ENCODE measurements around the gene TGFB1.
"Not testable (repeated sequence)": the region's sequence is repeated elsewhere in the genome, so short reads cannot be mapped to it uniquely, and the experiment has no call there.

TGFB1 gene

GRCh38 chr19:41367848-41368301 is 14.2 kb upstream of the TGFB1 start:
- peak; percentile 82 for DNase-seq

- no peak for DNase-seq
These were observed 12.4 kb upstream of the TGFB1 start for GRCh38 chr19:41366089-41366488.

GRCh38 chr19:41364524-41365391 is 11.0 kb upstream of the TGFB1 start:
- DNase-seq = no peak

GRCh38 chr19:41363753-41364523 is 10.2 kb upstream of the TGFB1 start, which contains the start of gene B9D2:
TSS of gene B9D2 (minus strand) at chr19:41364149. CDS start at chr19:41363519, 630 bp downstream.
- DNase-seq = peak; percentile 95

- no peak for DNase-seq
These were observed 9.6 kb upstream of the TGFB1 start for GRCh38 chr19:41363371-41363752.

- DNase-seq = no peak
These were observed 8.6 kb upstream of the TGFB1 start for GRCh38 chr19:41362143-41362847.

GRCh38 chr19:41359741-41360140 is 6.0 kb upstream of the TGFB1 start:
- no peak for DNase-seq

- DNase-seq = no peak
These were observed 4.0 kb upstream of the TGFB1 start for GRCh38 chr19:41357746-41358145.

GRCh38 chr19:41356984-41357739 is 3.4 kb upstream of the TGFB1 start:
- DNase-seq = no peak

- DNase-seq = no peak
These were observed 2.1 kb upstream of the TGFB1 start for GRCh38 chr19:41355802-41356201.

GRCh38 chr19:41355035-41355434 is 1.3 kb upstream of the TGFB1 start:
- no peak for DNase-seq

- DNase-seq = no peak
These were observed 726 bp upstream of the TGFB1 start for GRCh38 chr19:41354343-41354953.

GRCh38 chr19:41352609-41353465 is 885 bp downstream of the TGFB1 start:
- no peak for DNase-seq

GRCh38 chr19:41352279-41352608 is 1.5 kb downstream of the TGFB1 start:
- DNase-seq = no peak

- DNase-seq = peak; percentile 27
These were observed 2.1 kb downstream of the TGFB1 start for GRCh38 chr19:41351339-41352245.

- no peak for DNase-seq
These were observed 2.9 kb downstream of the TGFB1 start for GRCh38 chr19:41350735-41351338.

- not testable (repeated sequence) for DNase-seq
These were observed 6.8 kb downstream of the TGFB1 start for GRCh38 chr19:41346916-41347315.

GRCh38 chr19:41344162-41344561 is 9.6 kb downstream of the TGFB1 start:
- DNase-seq = no peak

- no peak for DNase-seq
These were observed 11.8 kb downstream of the TGFB1 start for GRCh38 chr19:41341669-41342490.
